CD4-positive, alpha-beta T cell treated with Interleukin-17A for 1 hour (primary cell): ENCODE data around the gene ADAMTSL2.

ENCODE experiments used
- DNase-seq: peaks from one replicate; pipeline ENCODE4 v3.0.0-alpha.2; 2020

The ADAMTSL2 gene

GRCh38 chr9:133518706-133519449, 15.6 kb upstream of the ADAMTSL2 start:
- no peak for DNase-seq

GRCh38 chr9:133519693-133520092, 14.8 kb upstream of the ADAMTSL2 start:
- DNase-seq, result no peak

GRCh38 chr9:133520121-133520835, 14.2 kb upstream of the ADAMTSL2 start:
- DNase-seq, result no peak

GRCh38 chr9:133521122-133522072, 13.1 kb upstream of the ADAMTSL2 start:
- DNase-seq, result no peak

- DNase-seq, result no peak
These were observed 12.2 kb upstream of the ADAMTSL2 start for GRCh38 chr9:133522073-133522910.

DNA sequence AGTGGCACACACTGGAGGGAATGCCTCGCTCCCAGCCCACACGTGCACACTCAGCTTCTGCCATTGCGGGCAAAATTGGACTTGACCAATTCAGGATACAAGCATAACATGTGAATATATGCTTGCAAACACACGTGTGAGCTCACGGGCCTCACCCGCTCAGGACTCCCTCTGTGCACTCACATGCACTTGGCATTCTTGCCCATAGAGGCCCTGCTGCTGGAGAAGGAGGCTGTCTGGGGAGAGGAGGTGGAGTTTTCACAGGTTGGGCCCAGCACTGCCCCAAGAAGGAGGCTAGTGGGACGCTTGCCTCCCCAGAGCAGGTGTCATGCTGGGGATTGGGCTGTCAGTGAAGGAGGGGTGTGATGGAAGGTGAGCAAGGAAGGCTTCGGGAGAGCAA, 11.4 kb upstream of the ADAMTSL2 start:
- DNase-seq, result no peak

GRCh38 chr9:133524146-133524545, 10.4 kb upstream of the ADAMTSL2 start:
- DNase-seq, result no peak

DNA sequence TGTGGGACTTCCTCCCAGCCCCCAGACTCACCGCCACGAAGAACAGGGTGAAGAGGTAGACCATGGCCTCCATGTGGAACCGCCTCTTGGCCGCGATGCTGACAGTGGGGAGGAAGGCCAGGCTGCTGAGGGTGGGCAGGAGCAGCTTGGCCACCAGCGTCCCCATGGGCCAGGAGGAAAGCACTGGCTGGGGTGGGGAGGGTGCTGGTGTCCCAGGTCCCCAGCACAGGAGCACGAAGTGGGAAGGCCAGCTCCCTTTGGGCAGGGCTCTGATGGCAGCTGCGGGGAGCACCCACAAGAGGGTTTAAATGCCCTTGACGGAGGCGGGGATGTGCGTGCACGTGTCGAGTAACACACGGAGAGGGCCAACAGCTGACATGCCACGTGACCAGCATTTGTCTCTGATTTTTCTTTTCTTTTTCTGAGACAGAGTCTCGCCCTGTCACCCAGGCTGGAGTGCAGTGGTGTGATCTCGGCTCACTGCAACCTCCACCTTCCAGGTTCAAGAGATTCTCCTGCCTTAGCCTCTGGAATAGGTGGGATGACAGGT, 9.8 kb upstream of the ADAMTSL2 start, which contains the start of gene MYMK:
MYMK (minus strand) TSS at position 281 of the 550 bp plus-strand sequence; CDS start at position 166, 115 bp downstream.
- no peak for DNase-seq

- no peak for DNase-seq
These were observed 8.8 kb upstream of the ADAMTSL2 start for GRCh38 chr9:133525677-133526076.

DNA sequence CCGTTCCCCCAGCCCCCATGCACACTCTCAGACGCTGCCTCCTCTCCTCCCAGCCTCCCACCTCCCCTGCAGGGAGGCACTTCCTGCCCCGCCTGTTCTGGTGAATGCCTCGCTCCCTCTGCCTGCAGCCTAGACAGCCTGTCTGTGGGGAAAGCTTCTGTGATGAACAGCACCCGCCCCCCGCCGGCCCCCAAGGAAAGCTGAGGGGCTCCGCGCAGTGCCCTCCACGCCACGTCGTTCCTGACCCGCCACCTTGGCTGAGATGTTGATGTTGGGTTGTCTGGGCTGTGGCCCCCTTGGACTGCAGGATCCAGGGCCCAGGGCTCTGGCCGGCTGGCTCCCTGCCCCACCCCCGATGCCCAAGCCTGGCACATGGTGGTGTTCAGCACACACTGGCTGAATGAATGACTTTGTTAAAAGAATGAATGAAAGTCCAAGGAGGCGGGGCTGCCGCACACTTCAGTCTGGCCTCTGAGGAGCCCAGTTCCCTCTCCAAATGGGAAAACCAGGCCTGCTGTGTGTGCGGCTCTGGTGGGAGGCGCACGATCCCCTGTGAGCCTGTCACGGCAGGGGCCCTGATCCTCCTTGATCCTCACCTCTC, 7.7 kb upstream of the ADAMTSL2 start:
- no peak for DNase-seq

DNA sequence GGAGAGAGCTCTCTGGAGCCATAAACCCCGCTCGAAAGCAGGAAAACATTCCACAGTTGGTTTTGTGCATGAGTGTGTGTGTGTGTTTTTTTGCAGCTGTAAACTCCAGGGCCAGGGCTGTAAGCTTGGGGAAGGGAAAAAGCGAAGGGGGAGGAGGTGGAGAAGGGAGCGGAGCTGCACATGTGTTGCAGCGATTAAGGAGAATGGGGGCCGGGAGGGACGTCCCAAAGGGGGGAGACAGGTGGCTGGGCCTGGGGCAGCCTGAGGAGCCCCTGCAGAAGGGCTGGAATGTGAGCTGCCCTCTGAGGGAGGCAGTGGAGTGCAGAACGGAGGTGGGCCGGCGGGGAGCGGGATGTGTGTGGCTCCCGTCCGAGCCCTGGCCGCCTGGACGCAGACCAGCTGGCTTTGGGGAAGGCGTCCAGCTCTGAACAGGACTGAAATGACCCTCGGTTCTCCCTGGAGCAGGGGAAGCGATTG, 7.0 kb upstream of the ADAMTSL2 start:
- DNase-seq, result no peak

GRCh38 chr9:133528001-133528875, 6.3 kb upstream of the ADAMTSL2 start:
- DNase-seq, result no peak

DNA sequence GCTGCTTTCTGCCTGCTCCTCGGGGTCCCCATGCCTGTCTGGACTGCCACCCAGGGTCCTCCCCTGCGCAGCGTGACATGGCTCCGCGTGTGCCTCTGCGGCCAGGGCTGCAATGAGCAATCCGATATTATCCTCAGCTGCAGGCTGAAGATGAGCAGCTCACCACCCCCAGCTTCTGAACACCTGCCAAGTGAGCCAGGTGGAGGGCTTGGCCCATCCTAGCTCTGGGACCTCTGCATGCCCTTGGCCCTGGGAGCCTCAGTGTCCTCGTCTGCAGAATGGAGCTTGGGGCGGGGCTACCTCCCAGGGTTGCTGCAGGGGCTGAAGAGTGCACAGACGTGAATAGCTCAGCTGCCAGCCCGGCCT, 5.6 kb upstream of the ADAMTSL2 start:
- DNase-seq, result no peak

- no peak for DNase-seq
These were observed 5.0 kb upstream of the ADAMTSL2 start for GRCh38 chr9:133529457-133529856.

- no peak for DNase-seq
These were observed 4.6 kb upstream of the ADAMTSL2 start for GRCh38 chr9:133529874-133530273.

GRCh38 chr9:133531293-133531692, 3.2 kb upstream of the ADAMTSL2 start:
- DNase-seq, result no peak

- DNase-seq, result peak; percentile 70
These were observed 1.4 kb upstream of the ADAMTSL2 start for GRCh38 chr9:133532937-133533668.

- DNase-seq, result no peak
These were observed 647 bp upstream of the ADAMTSL2 start for GRCh38 chr9:133533857-133534256.

- DNase-seq, result no peak
These were observed 888 bp downstream of the ADAMTSL2 start for GRCh38 chr9:133535306-133535877.
